Left lung (tissue), 14 donors: ENCODE data around the gene MAML2. TPM values are rescaled to one million over a fixed set of nuclear protein-coding genes. Genes with fewer than 3 reads are reported as not detected.

ENCODE experiments used
- ATAC-seq: fragments of 200-7000 bp; cut with Tn5 transposase; one replicate; pipeline ENCODE4 v1.9.1; 2020; ENCODE audit warnings: moderate library complexity
- DNase-seq, 4 donors: peaks; one replicate each; pipeline ENCODE4 v3.0.0-alpha.2; 2013 to 2020
- H3K27ac ChIP-seq, 2 donors: fragments of 200-600 bp; sonication (generic) in 1 of 2; one replicate each; pipeline versions ENCODE4 v1.5.0 to v1.8.0; 2020 to 2021
- H3K27me3 ChIP-seq, 2 donors: fragments of 200-600 bp; sonication (generic) in 1 of 2; one replicate each; pipeline versions ENCODE4 v1.5.0 to v1.8.0; 2020 to 2021
- H3K36me3 ChIP-seq, 2 donors: fragments of 200-600 bp; sonication (generic) in 1 of 2; one replicate each; pipeline versions ENCODE4 v1.5.0 to v1.8.0; 2020 to 2021
- H3K4me1 ChIP-seq, 2 donors: fragments of 200-600 bp; one replicate each; pipeline ENCODE4 v1.8.0; 2021
- H3K4me3 ChIP-seq, 2 donors: fragments of 200-600 bp; sonication (generic) in 1 of 2; one replicate each; pipeline versions ENCODE4 v1.5.0 to v1.8.0; 2020 to 2021; ENCODE audit warnings: mild to moderate bottlenecking in 1 of 2
- H3K9me3 ChIP-seq, 2 donors: fragments of 200-600 bp; sonication (generic) in 1 of 2; one replicate each; pipeline versions ENCODE4 v1.5.0 to v1.8.0; 2020 to 2021
- CTCF ChIP-seq, 2 donors: fragments of 200-600 bp; sonication (generic) in 1 of 2; IDR thresholded peaks; one replicate each; pipeline versions ENCODE4 v1.5.0 to v1.8.0; 2021; ENCODE audit warnings: antibody characterized with exemption in 2 of 2
- intact Hi-C, 2 donors: fragments of 100-400 bp; cut with DNase I; formaldehyde crosslinking; loops; one replicate each; pipeline versions ENCODE4 v1.11.2 to v1.14.2; 2022
- long read RNA-seq, 12 donors: library from polyadenylated mRNA in 2 of 12; unstranded in 2 of 12; transcript quantifications; one replicate each; pipeline ENCODE4 v2.0.0 and lab custom pipeline, GENCODE V29; 2019 to 2026
- polyA plus RNA-seq, 6 donors: library from polyadenylated mRNA; unstranded; fragments of 120-200 nt; gene quantifications; one replicate each; pipeline ENCODE4 v1.2.1, GENCODE V29; 2013; ENCODE audit not compliant: insufficient read length in 6 of 6
- total RNA-seq, 2 donors: library from RNA; stranded (reverse); fragmentation: NEBNext Ultra II Directional; extraction: Animal tissue kit (Norgen Biotek cat#: 25700); gene quantifications; one replicate each; pipeline ENCODE4 v1.2.1, GENCODE V29; 2021
- donor health status: DM: no; HTN: yes; CAD: no.
- donor health status: DM: no; HTN: no; CAD: no.

Gene MAML2
- total RNA-seq (10 to 100 TPM; 18.7 to 24.7 TPM), polyA plus RNA-seq (10 to 100 TPM; 33.6 to 44.0 (median 39.5) TPM)
- long read RNA-seq, donor 1, full-length matches to known transcripts, result 6 of 39 reads
- long read RNA-seq, donor 1, partial matches to known transcripts, result 33 of 39 reads
- long read RNA-seq, donor 1, other reads (novel, unspliced or antisense), result 0 of 39 reads
- long read RNA-seq, donor 2, transcript MAML2-202 (4 exons, 3,154 nt), result major isoform, 8 of 54 reads
- long read RNA-seq, donor 2, partial matches to known transcripts, result 46 of 54 reads
- long read RNA-seq, donor 2, other reads (novel, unspliced or antisense), result 0 of 54 reads
- long read RNA-seq, donor 3, transcript MAML2-202 (4 exons, 3,154 nt), result major isoform, 7 of 25 reads
- long read RNA-seq, donor 3, partial matches to known transcripts, result 18 of 25 reads
- long read RNA-seq, donor 3, other reads (novel, unspliced or antisense), result 0 of 25 reads
- long read RNA-seq, donor 4, partial matches to known transcripts, result 0 of 8 reads
- long read RNA-seq, donor 4, other reads (novel, unspliced or antisense), result 8 of 8 reads
- long read RNA-seq, donor 5, partial matches to known transcripts, result 27 of 30 reads
- long read RNA-seq, donor 5, other reads (novel, unspliced or antisense), result 0 of 30 reads
- long read RNA-seq, donor 6, transcript MAML2-202 (4 exons, 3,154 nt), result major isoform, 5 of 18 reads
- long read RNA-seq, donor 6, partial matches to known transcripts, result 13 of 18 reads
- long read RNA-seq, donor 6, other reads (novel, unspliced or antisense), result 0 of 18 reads
- long read RNA-seq, donor 7, full-length matches to known transcripts, result 2 of 2 reads
- long read RNA-seq, donor 7, partial matches to known transcripts, result 0 of 2 reads
- long read RNA-seq, donor 7, other reads (novel, unspliced or antisense), result 0 of 2 reads
- long read RNA-seq, donor 8, full-length matches to known transcripts, result 9 of 9 reads
- long read RNA-seq, donor 8, partial matches to known transcripts, result 0 of 9 reads
- long read RNA-seq, donor 8, other reads (novel, unspliced or antisense), result 0 of 9 reads
- long read RNA-seq, donor 9, result 0 reads
- long read RNA-seq, donor 10, partial matches to known transcripts, result 0 of 2 reads
- long read RNA-seq, donor 10, other reads (novel, unspliced or antisense), result 2 of 2 reads
- long read RNA-seq, donor 11, transcript MAML2-202 (4 exons, 3,154 nt), result major isoform, 6 of 6 reads
- long read RNA-seq, donor 11, partial matches to known transcripts, result 0 of 6 reads
- long read RNA-seq, donor 11, other reads (novel, unspliced or antisense), result 0 of 6 reads
- long read RNA-seq, donor 12, partial matches to known transcripts, result 0 of 2 reads
- long read RNA-seq, donor 12, other reads (novel, unspliced or antisense), result 0 of 2 reads

DNA sequence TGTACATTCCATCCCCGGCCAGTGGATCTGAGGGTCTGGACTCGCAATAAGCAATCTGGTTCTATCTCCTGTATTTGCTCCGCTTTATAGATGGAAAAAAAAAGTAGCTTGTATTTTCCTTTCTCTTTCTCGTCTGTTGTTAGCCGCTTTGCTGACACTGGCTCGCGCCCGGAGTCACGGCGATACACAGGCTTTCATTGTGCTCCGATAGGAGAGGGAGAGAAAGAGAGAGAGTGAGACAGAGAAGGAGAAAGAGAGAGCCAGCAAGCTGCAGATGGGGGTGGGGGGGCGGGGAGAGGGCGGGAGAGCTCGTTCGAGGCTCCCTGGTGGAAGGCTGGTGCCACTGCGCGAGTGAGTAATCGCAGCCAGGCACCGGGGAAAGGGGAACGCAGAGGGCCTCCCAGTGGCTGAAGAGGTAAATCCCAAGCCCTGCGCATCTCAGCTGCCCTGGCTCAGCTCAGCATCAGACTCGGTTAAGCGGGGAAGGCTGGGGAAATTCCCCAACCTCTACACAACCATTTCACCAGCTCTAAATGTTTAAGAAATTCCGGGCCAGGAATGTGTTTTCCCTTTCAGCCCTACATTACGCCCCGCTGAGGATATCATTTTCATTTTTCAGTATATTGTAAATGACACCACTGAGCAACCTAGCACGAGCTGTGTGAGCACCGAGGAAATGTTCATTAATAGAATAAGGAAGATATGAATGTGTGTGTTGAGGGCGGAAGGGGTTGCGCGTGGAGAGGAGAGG is at the start of gene MAML2:
TSS of gene MAML2 (minus strand) at position 235 of the 751 bp plus-strand sequence. CDS start 1,300 bp downstream, outside the sequence.
- intact Hi-C loops, result loop anchor here in 1 of 2 donors (10.0 kb wide), 1 partner anchor 288 kb away; no protein-coding TSS in a partner anchor
- peak within 1 kb of the TSS; percentile 60 to 70 for H3K4me3 ChIP-seq
- TF ChIP-seq CTCF (IDR thresholded peaks at IDR 0.05), result peak; percentile 94 to 98
- H3K9me3 ChIP-seq, result no peaks in the 10 kb centered on the region
- H3K27me3 ChIP-seq, result no peaks in the 10 kb centered on the region
- ATAC-seq (peak; percentile 92), DNase-seq (peak; percentile 87 to 97 (median 96))
- H3K27ac ChIP-seq, result peak within 1 kb of the TSS; percentile 85 to 88
- peaks cover 18 to 46% of the 10 kb centered on the region in 2 donors for H3K4me1 ChIP-seq
- H3K36me3 ChIP-seq, result no peaks in the 10 kb centered on the region

- H3K27ac ChIP-seq, result no peak overlapping the region
- ATAC-seq (no peak), DNase-seq (no peak)
- H3K4me1 ChIP-seq, result peaks cover 0 to 35% of the 10 kb centered on the region in 2 donors
- no peaks in the 10 kb centered on the region for H3K9me3 ChIP-seq
- no peaks in the 10 kb centered on the region for H3K27me3 ChIP-seq
- intact Hi-C loops, result loop anchor here in 1 of 2 donors (10.0 kb wide), 1 partner anchor 557 kb away; no protein-coding TSS in a partner anchor
- TF ChIP-seq CTCF (IDR thresholded peaks at IDR 0.05), result no peak
- H3K36me3 ChIP-seq, result no peaks in the 10 kb centered on the region
- no peak overlapping the region for H3K4me3 ChIP-seq
Measured at GRCh38 chr11:96391698-96392307, 48.8 kb upstream of the MAML2 start.

- intact Hi-C loops, result loop anchor here in 1 of 2 donors (10.0 kb wide), 1 partner anchor 556 kb away; no protein-coding TSS in a partner anchor
- no peaks in the 10 kb centered on the region for H3K27me3 ChIP-seq
- H3K27ac ChIP-seq, result peak overlapping the region; percentile 89 to 94
- no peaks in the 10 kb centered on the region for H3K9me3 ChIP-seq
- DNase-seq (peak in 1 of 4 donors; percentile 29), ATAC-seq (peak; percentile 9)
- H3K4me1 ChIP-seq, result peaks cover 0 to 35% of the 10 kb centered on the region in 2 donors
- H3K4me3 ChIP-seq, result peak overlapping the region; percentile 68 to 75
- no peaks in the 10 kb centered on the region for H3K36me3 ChIP-seq
- TF ChIP-seq CTCF (IDR thresholded peaks at IDR 0.05), result no peak
Measured at GRCh38 chr11:96390488-96390792, 47.4 kb upstream of the MAML2 start.
